GM21576 (cell line): ENCODE results near the gene ALDH1B1.
"Not testable (repeated sequence)": the region's sequence is repeated elsewhere in the genome, so short reads cannot be mapped to it uniquely, and the experiment has no call there.

Experiments
- ATAC-seq: cut with Tn5 transposase; IDR thresholded peaks from one replicate; pipeline ENCODE4 v1.9.1; 2021; ENCODE audit warnings: mild to moderate bottlenecking, moderate library complexity; ENCODE audit not compliant: unreplicated experiment

The ALDH1B1 gene

GRCh38 chr9:38360839-38361472 is 31.5 kb upstream of the ALDH1B1 start:
- no peak for ATAC-seq

GRCh38 chr9:38361473-38361850 is 31.0 kb upstream of the ALDH1B1 start:
- no peak for ATAC-seq

- ATAC-seq = no peak
Measured at GRCh38 chr9:38362852-38363588, 29.5 kb upstream of the ALDH1B1 start.

- ATAC-seq = no peak
Measured at GRCh38 chr9:38363589-38363925, 28.9 kb upstream of the ALDH1B1 start.

GRCh38 chr9:38367898-38368297 is 24.6 kb upstream of the ALDH1B1 start:
- no peak for ATAC-seq

- ATAC-seq = no peak
Measured at GRCh38 chr9:38368731-38369130, 23.8 kb upstream of the ALDH1B1 start.

- ATAC-seq = no peak
Measured at GRCh38 chr9:38370176-38370575, 22.3 kb upstream of the ALDH1B1 start.

GRCh38 chr9:38371495-38371894 is 21.0 kb upstream of the ALDH1B1 start:
- ATAC-seq = no peak

- ATAC-seq = no peak
Measured at GRCh38 chr9:38372762-38373619, 19.5 kb upstream of the ALDH1B1 start.

GRCh38 chr9:38373679-38374078 is 18.8 kb upstream of the ALDH1B1 start:
- no peak for ATAC-seq

GRCh38 chr9:38374847-38375571 is 17.5 kb upstream of the ALDH1B1 start:
- ATAC-seq = no peak

- ATAC-seq = no peak
Measured at GRCh38 chr9:38375572-38375963, 16.9 kb upstream of the ALDH1B1 start.

GRCh38 chr9:38376021-38376670 is 16.4 kb upstream of the ALDH1B1 start:
- ATAC-seq = no peak

- not testable (repeated sequence) for ATAC-seq
Measured at GRCh38 chr9:38377336-38378083, 15.0 kb upstream of the ALDH1B1 start.

- no peak for ATAC-seq
Measured at GRCh38 chr9:38380230-38380871, 12.2 kb upstream of the ALDH1B1 start.

GRCh38 chr9:38380872-38381534 is 11.5 kb upstream of the ALDH1B1 start:
- no peak for ATAC-seq

- no peak for ATAC-seq
Measured at GRCh38 chr9:38382141-38382540, 10.4 kb upstream of the ALDH1B1 start.

GRCh38 chr9:38384990-38385848 is 7.3 kb upstream of the ALDH1B1 start:
- no peak for ATAC-seq
